Measurements from ENCODE around the gene CD58. TPM values are rescaled to one million over a fixed set of nuclear protein-coding genes. Genes with fewer than 3 reads are reported as not detected.

The CD58 gene
- polyA plus RNA-seq, 3 donors: 81.0 to 168 (median 128) TPM

DNA sequence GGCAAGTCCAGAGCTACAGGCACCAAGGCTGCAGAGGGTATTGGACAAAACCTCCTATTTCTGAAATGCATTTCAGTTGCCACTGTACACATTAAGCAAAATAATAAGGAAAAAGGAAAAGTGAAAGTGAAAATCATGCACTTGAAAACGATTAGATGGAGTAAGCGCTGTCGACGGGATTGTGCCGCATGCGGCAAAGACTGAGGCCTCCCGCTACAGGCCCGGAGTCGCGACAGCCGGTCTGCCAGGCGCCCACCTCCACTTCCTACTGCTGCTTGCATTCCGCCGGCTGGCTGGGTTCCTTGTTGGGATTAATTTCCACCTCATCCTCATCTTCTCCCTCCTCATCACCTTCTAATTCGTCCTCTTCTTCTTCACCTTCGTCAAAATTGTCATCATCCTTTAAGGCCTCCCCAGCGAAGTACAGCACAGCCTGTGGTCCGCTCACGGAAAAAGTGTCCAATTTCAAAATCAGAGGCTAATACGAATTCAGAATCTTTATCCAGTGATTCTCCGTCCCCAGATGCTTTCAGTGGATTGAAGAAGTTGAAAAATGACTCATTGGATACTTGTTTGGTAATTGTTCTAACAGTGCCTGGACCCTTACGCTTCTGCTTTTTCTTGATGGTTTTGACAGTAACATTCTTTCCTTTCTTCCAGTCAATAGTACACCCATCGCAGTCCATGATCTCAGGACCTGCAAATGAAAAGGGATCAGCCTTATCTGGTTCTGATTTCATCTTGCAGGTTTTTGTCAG, 38.0 kb downstream of the CD58 start:
- Mint-ChIP-seq H3K4me3 (peak overlapping the region; percentile 20 to 77), H3K36me3 (peaks cover 66 to 74% of the 10 kb centered on the region in 2 donors), H3K27me3 (ENCODE audit: low read depth in 3 of 3) (peaks cover 0 to 2% (median under 1%) of the 10 kb centered on the region in 3 donors), H3K27ac (peak overlapping the region; percentile 91 to 97 (median 93)), H3K9me3 (peaks cover 0 to 9% (median 0%) of the 10 kb centered on the region in 7 donors), H3K4me1 (peaks cover 32% of the 10 kb centered on the region)
- WGBS (ENCODE audit: insufficient coverage): 79% methylated on average over 6 of the region's 23 CpGs
- Histone ChIP-seq H3K79me2 (ENCODE audit: insufficient read depth, low read length) (peaks cover 22% of the 10 kb centered on the region), H3K27me3 (ENCODE audit: control insufficient read depth in 2 of 2, insufficient read depth in 2 of 2, low read length in 2 of 2) (no peaks in the 10 kb centered on the region), H3K9me3 (replicated peaks in 1 of 2; ENCODE audit: control insufficient read depth in 1 of 2, insufficient read depth in 1 of 2, low read length in 2 of 2) (no peaks in the 10 kb centered on the region), H3K36me3 (replicated peaks in 1 of 2; ENCODE audit: control insufficient read depth in 1 of 2, insufficient read depth in 2 of 2, low read length in 2 of 2) (peaks cover 33 to 70% of the 10 kb centered on the region in 2 donors), H2AFZ (ENCODE audit: insufficient read depth, low read depth, low read length, poor library complexity, severe bottlenecking) (no peak overlapping the region), H4K20me1 (ENCODE audit: insufficient read depth, low read length) (peaks cover 3% of the 10 kb centered on the region), H3K4me1 (ENCODE audit: control insufficient read depth in 1 of 2, insufficient read depth in 2 of 2, low read length in 2 of 2) (peaks cover 28 to 35% of the 10 kb centered on the region in 2 donors), H3K9ac (ENCODE audit: insufficient read depth, low read length, poor library complexity, severe bottlenecking) (no peak overlapping the region), H3K4me2 (replicated peaks; ENCODE audit: extremely low read depth, low read length, poor library complexity, severe bottlenecking) (peak overlapping the region; percentile 54), H3K27ac (ENCODE audit: low read depth in 1 of 2, low read length in 2 of 2) (peak overlapping the region; percentile 47 to 83), H3K4me3 (replicated peaks in 1 of 3; ENCODE audit: low read depth in 2 of 3, low read length in 3 of 3) (peak overlapping the region in 1 of 3 experiments; percentile 4)
- intact Hi-C loops (cut with micrococcal nuclease): loop anchor here in 1 of 2 donors (2.0 to 10.0 kb wide), 2 partner anchors 14 to 158 kb away; partner anchors contain the start of gene ATP1A1
- peak; percentile 70 to 88 (median 77) for DNase-seq
- TF ChIP-seq, protein P1, sequence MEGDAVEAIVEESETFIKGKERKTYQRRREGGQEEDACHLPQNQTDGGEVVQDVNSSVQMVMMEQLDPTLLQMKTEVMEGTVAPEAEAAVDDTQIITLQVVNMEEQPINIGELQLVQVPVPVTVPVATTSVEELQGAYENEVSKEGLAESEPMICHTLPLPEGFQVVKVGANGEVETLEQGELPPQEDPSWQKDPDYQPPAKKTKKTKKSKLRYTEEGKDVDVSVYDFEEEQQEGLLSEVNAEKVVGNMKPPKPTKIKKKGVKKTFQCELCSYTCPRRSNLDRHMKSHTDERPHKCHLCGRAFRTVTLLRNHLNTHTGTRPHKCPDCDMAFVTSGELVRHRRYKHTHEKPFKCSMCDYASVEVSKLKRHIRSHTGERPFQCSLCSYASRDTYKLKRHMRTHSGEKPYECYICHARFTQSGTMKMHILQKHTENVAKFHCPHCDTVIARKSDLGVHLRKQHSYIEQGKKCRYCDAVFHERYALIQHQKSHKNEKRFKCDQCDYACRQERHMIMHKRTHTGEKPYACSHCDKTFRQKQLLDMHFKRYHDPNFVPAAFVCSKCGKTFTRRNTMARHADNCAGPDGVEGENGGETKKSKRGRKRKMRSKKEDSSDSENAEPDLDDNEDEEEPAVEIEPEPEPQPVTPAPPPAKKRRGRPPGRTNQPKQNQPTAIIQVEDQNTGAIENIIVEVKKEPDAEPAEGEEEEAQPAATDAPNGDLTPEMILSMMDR (IDR thresholded peaks at IDR 0.05): no peak

DNA sequence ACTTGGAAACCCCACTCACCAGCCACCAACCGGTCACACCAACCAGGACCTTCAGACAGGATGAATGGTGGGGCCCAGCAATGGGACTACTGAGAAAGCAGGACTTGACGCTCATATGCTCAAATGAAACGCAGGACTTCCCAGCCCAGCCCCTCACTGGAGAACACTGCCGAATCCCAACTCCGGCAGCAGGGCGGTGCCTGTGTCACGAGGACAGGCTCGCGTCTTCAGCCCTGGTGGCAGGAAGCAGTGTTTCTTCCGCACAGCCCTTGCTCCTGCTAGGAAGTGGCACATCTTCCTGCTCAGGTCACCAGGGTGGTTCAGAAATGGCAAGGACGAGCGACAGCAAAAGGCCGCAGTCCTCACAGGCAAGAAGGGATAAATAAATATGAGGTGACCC, 38.9 kb downstream of the CD58 start:
- H3K4me3 Mint-ChIP-seq: no peak overlapping the region
- H3K9me3 ChIP-seq (replicated peaks in 1 of 2; ENCODE audit: control insufficient read depth in 1 of 2, insufficient read depth in 1 of 2, low read length in 2 of 2): no peaks in the 10 kb centered on the region
- peaks cover 31 to 78% of the 10 kb centered on the region in 2 donors for H3K36me3 ChIP-seq (replicated peaks in 1 of 2; ENCODE audit: control insufficient read depth in 1 of 2, insufficient read depth in 2 of 2, low read length in 2 of 2)
- no peak overlapping the region for H3K4me2 ChIP-seq (replicated peaks; ENCODE audit: extremely low read depth, low read length, poor library complexity, severe bottlenecking)
- H3K4me1 Mint-ChIP-seq: peaks cover 26% of the 10 kb centered on the region
- H3K36me3 Mint-ChIP-seq: peaks cover 74 to 80% of the 10 kb centered on the region in 2 donors
- peaks cover 3% of the 10 kb centered on the region for H4K20me1 ChIP-seq (ENCODE audit: insufficient read depth, low read length)
- H3K27me3 ChIP-seq (ENCODE audit: control insufficient read depth in 2 of 2, insufficient read depth in 2 of 2, low read length in 2 of 2): no peaks in the 10 kb centered on the region
- no peak overlapping the region for H3K9ac ChIP-seq (ENCODE audit: insufficient read depth, low read length, poor library complexity, severe bottlenecking)
- 95% methylated on average over 10 of the region's 13 CpGs for WGBS (ENCODE audit: insufficient coverage)
- H2AFZ ChIP-seq (ENCODE audit: insufficient read depth, low read depth, low read length, poor library complexity, severe bottlenecking): no peak overlapping the region
- H3K79me2 ChIP-seq (ENCODE audit: insufficient read depth, low read length): peaks cover 19% of the 10 kb centered on the region
- peaks cover 0 to 10% (median 0%) of the 10 kb centered on the region in 7 donors for H3K9me3 Mint-ChIP-seq
- peak overlapping the region in 1 of 2 donors; percentile 83 for H3K27ac ChIP-seq (ENCODE audit: low read depth in 1 of 2, low read length in 2 of 2)
- H3K4me1 ChIP-seq (ENCODE audit: control insufficient read depth in 1 of 2, insufficient read depth in 2 of 2, low read length in 2 of 2): peaks cover 18 to 25% of the 10 kb centered on the region in 2 donors
- peaks cover 0 to 2% (median 2%) of the 10 kb centered on the region in 3 donors for H3K27me3 Mint-ChIP-seq (ENCODE audit: low read depth in 3 of 3)
- TF ChIP-seq, protein P1 (IDR thresholded peaks at IDR 0.05): no peak
- H3K27ac Mint-ChIP-seq: peak overlapping the region; percentile 23 to 95 (median 62)
- intact Hi-C loops (cut with micrococcal nuclease): loop anchor here in 1 of 2 donors (2.0 to 10.0 kb wide), 2 partner anchors 13 to 157 kb away; partner anchors contain the start of gene ATP1A1
- no peak overlapping the region for H3K4me3 ChIP-seq (replicated peaks in 1 of 3; ENCODE audit: low read depth in 2 of 3, low read length in 3 of 3)
- no peak for DNase-seq

Measured in CD14-positive monocyte (primary cell).